Subcutaneous adipose tissue (tissue), 4 donors: ENCODE data around the gene TMEM235. TPM values are rescaled to one million over a fixed set of nuclear protein-coding genes. Genes with fewer than 3 reads are reported as not detected.

Experiments
- total RNA-seq, 4 donors: library from RNA; depleted of rRNA; stranded (reverse); fragments of >200 nt; gene quantifications; one replicate each; pipeline ENCODE4 v1.1.0, GENCODE V29; 2016
- TF ChIP-seq, protein P1 (sequence below): fragments of 450-650 bp; IDR thresholded peaks from one replicate; pipeline ENCODE4 v1.5.1; 2016; ENCODE audit warnings: low read depth, mild to moderate bottlenecking, control low read depth, antibody characterized with exemption, moderate library complexity

Gene TMEM235
- total RNA-seq, 4 donors from 2014 or later: not detected

DNA sequence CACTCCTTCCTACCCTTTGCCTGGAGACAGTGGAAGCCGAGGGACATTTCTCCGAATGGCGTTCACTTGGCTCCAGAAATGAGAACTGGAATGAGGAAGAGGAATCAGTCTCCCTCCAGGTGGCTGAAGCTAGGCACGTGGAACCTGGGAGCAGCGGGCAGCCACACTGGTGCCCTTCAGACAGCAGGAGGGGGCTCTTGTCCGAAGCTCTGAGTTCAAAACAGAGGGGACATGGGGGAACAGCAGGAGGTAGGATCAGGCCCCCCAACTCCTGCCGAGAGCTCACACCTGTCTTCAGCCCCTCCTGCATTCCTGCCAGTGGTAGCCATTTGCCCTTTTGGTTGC lies 41.5 kb downstream of the TMEM235 start:
- TF ChIP-seq, protein P1, sequence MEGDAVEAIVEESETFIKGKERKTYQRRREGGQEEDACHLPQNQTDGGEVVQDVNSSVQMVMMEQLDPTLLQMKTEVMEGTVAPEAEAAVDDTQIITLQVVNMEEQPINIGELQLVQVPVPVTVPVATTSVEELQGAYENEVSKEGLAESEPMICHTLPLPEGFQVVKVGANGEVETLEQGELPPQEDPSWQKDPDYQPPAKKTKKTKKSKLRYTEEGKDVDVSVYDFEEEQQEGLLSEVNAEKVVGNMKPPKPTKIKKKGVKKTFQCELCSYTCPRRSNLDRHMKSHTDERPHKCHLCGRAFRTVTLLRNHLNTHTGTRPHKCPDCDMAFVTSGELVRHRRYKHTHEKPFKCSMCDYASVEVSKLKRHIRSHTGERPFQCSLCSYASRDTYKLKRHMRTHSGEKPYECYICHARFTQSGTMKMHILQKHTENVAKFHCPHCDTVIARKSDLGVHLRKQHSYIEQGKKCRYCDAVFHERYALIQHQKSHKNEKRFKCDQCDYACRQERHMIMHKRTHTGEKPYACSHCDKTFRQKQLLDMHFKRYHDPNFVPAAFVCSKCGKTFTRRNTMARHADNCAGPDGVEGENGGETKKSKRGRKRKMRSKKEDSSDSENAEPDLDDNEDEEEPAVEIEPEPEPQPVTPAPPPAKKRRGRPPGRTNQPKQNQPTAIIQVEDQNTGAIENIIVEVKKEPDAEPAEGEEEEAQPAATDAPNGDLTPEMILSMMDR: no peak

DNA sequence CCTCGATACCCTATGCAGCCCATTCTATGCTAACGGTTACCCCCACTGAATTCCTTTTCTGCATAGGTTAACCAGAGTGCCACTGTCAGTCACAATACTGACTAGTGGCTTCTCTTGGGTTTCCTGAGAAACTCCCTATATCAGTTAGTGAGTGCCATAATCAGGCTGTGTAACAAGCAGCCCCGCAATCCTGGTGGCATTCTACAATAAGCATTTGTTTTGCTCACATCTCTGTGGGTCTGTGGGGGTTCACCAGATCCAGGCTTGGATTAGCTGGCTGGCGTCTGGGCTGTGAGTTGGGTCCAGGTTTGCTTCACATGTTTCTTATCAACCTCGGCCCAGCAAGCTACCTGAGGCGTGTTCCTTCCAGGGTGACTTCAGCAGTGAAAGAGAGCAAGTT lies 42.4 kb downstream of the TMEM235 start:
- TF ChIP-seq, protein P1: no peak

DNA sequence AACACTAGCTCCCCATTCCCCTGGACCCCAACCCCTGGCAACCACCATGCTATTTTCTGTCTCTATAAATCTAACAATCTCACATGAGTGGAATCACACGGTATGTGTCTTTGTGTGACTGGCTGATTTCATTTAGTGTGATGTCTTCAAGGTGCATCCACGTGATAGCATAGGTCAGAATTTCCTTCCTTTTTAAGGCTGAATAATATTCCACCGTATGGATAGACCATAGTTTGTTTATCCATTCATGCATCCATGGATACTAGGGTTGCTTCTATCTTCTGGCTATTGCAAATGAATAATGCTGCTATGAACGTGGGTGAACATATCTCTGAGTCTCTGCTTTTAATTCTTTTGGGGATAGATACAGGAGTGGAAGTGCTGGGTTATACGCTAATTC lies 43.9 kb downstream of the TMEM235 start:
- TF ChIP-seq, protein P1: no peak

DNA sequence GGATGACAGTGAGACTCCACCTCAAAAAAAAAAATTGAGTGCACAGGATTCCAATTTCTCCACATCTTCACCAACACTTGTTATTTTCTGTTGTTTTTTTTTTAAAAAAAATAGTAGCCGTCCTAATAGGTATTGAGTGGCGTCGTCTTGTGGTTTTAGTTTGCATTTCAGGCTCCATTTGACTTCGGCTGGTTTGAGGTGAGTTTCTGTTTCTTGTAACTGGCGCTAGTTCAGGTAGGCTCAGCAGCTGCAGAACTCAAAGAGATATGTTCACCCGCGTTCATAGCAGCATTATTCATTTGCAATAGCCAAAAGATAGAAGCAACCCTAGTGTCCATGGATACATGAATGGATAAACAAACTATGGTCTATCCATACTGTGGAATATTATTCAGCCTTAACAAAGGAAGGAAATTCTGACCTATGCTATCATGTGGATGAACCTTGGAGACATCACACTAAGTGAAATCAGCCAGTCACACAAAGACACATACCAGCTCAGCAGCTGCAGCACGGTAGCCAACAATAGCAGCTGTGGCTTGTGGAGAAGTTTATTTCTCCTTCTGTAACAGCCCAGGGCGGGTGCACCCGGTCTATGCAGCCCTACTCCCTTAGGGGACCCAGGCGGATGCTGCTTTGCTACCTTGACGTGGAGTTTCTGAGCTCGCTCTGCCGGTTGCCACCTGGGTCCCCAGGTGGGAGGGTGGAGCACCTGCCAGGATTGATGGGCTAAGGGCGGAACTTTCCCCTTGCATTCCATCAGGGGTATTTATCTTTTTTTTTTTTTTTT lies 44.9 kb downstream of the TMEM235 start:
- TF ChIP-seq, protein P1: no peak

DNA sequence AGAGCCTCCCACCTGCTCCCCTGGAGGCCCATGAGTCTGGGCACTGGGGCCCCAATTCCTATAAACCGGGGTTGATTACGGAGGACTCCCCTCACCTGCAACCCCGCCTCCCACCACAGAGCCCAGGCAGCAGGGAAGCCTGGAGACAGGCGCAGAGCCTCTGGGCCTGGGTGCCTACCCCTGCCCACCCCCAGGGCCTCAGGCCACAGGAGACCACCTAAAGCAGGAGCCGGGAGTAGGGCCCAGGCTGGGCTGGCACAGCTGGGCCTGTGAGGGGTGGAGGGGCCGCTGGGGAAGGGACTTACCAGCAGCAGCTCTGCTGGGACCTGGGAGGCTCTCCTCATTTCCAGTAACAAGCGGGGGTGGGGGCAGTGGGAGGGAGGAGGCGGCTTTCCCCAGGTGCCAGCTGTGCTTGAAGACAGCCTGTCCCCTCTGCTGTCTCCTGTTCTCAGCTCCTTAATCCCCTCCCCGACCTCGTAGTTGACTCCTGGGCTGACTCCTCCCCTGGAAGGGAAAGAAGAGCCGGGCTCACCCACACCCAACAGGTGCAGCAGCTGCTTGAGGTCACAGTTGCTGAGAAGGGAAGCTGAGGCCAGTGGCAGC lies 46.8 kb downstream of the TMEM235 start:
- TF ChIP-seq, protein P1: no peak

DNA sequence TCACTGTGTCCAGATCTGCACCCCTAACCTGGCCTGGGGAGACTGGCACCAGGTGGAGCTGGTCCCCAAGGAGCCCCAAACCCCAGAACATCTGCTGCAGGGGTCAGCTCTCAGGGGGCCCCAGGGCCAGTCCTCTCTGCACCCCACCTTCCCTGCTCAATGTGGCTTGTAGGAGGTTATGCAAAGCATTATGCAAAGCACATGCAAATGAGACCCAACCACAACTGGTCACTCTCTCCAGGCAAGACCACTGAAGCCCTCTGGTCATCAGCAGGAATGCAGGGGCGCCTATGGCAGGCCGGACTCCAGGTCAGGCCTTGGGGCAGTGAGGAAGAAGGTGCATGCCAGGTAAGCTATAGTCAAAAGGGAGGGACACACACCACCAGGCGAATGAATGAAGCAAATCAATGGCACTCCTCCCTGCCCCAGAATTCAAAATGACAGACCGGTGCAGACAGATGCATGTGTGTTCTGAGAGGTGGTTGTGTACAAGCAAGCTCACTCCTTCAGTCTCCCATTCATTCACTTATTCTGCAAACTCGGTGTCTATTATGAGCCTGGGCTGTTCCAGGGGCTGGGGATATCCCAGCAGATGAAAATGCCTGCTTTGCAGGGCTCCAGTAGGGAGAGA lies 48.0 kb downstream of the TMEM235 start:
- TF ChIP-seq, protein P1: no peak

DNA sequence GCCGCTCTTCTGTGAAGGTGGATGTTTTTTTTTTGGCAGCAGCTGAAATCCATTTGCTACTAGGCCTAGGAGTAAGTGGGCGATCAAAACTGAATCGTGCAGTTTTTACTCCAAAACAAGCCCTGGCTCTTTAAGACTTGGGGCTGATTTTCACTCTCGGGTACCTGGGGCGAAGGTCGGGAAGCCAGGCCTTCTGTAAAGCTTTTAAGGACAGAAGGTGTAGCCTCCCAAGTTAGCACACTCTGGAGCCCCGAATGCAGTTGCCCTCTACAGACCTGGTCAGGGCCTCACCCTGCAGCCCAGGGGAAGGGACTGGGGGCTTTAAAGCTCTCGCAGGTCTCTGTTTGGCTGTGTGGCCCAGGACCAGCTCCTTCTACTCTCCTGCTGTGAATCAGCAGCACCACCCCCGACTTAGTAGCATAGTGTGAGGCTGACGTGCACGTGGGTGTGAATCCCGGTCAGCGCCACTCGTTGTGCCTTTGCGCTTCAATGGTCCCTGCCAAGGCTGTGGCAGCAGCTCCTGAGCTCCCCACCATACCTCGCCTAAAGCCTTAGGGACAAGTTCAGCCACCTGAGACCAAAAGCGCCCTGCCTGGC lies 49.9 kb downstream of the TMEM235 start:
- TF ChIP-seq, protein P1: no peak
